DND-41 (cell line): Measurements from ENCODE around the gene MTFR2.

Experiments
- ATAC-seq: fragments of 200-7000 bp; cut with Tn5 transposase; 3 replicates; pipeline ENCODE4 v1.9.1; 2021; ENCODE audit warnings: low read depth; ENCODE audit not compliant: insufficient read depth
- DNase-seq: peaks from one replicate; pipeline ENCODE4 v3.0.0-alpha.2; 2020
- H2AFZ ChIP-seq: 2 replicates; pipeline ENCODE4 v1.6.0; 2012; ENCODE audit warnings: low read depth, low read length
- H3K27ac ChIP-seq: 2 replicates; pipeline ENCODE4 v1.5.1; 2012; ENCODE audit warnings: low read length, inconsistent platforms
- H3K27me3 ChIP-seq: fragments of 200-600 bp; sonication (generic); 2 replicates; pipeline ENCODE4 v1.6.0; 2012; ENCODE audit warnings: low read length, mild to moderate bottlenecking, inconsistent platforms; ENCODE audit not compliant: insufficient read depth, poor library complexity
- H3K36me3 ChIP-seq: 2 replicates; pipeline ENCODE4 v1.5.1; 2012; ENCODE audit warnings: low read length, inconsistent platforms; ENCODE audit not compliant: insufficient read depth
- H3K4me1 ChIP-seq: 2 replicates; pipeline ENCODE4 v1.5.1; 2012; ENCODE audit warnings: mild to moderate bottlenecking, low read length; ENCODE audit not compliant: insufficient read depth
- H3K4me2 ChIP-seq: 2 replicates; pipeline ENCODE4 v1.6.0; 2012; ENCODE audit warnings: mild to moderate bottlenecking, moderate library complexity, low read length, inconsistent platforms; ENCODE audit not compliant: insufficient read depth
- H3K4me3 ChIP-seq, 2 experiments: fragments of 200-600 bp in 1 of 2; shearing (Covaris generic) in 1 of 2; 2 replicates each; pipeline ENCODE4 v1.5.1; 2012 to 2016; ENCODE audit warnings: inconsistent platforms in 2 of 2, low read length in 2 of 2, mild to moderate bottlenecking in 2 of 2, low read depth in 1 of 2, moderate library complexity in 1 of 2
- H3K79me2 ChIP-seq: 2 replicates; pipeline ENCODE4 v1.6.0; 2012; ENCODE audit warnings: low read length, inconsistent platforms; ENCODE audit not compliant: insufficient read depth
- H3K9ac ChIP-seq: 2 replicates; pipeline ENCODE4 v1.6.0; 2012; ENCODE audit warnings: low read depth, mild to moderate bottlenecking, inconsistent platforms, low read length, moderate library complexity
- H3K9me3 ChIP-seq: 2 replicates; pipeline ENCODE4 v1.5.1; 2012; ENCODE audit warnings: low read length, moderate library complexity, mild to moderate bottlenecking, inconsistent platforms; ENCODE audit not compliant: insufficient read depth, severe bottlenecking
- H4K20me1 ChIP-seq: 2 replicates; pipeline ENCODE4 v1.6.0; 2012; ENCODE audit warnings: low read length; ENCODE audit not compliant: insufficient read depth
- EZH2 ChIP-seq: IDR thresholded peaks from 3 replicates; pipeline ENCODE4 v1.6.1; 2012; ENCODE audit warnings: borderline replicate concordance, low read depth, mild to moderate bottlenecking, moderate library complexity, low read length, inconsistent platforms; ENCODE audit not compliant: severe bottlenecking
- TF ChIP-seq, protein P1 (sequence below): IDR thresholded peaks from 2 replicates; pipeline ENCODE4 v1.5.1; 2012; ENCODE audit warnings: borderline replicate concordance, low read length, moderate library complexity, mild to moderate bottlenecking; ENCODE audit not compliant: poor library complexity, severe bottlenecking; ENCODE audit errors: extremely low read depth

Gene MTFR2

DNA sequence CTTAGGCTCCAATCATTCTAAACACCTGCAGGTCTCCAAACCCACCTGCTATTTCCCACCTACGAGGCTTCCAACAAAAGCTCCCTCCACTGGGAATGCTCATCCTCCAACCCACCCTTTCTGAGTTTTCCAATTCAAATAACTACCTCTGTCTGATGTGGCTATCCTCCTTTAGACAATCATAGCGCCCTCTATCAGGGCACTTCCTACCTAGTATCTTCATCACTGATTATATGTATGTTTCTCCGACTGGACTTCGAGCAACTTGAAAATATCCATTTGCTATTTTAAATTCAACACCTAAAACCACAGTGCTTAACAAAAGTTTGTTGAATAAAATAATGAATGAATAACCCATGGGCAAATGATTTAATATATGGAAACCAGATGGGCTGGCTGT is 41.3 kb downstream of the MTFR2 start:
- no peaks in the 10 kb centered on the region for H3K27me3 ChIP-seq
- DNase-seq (no peak), ATAC-seq (no peak)
- no peak overlapping the region for H3K4me3 ChIP-seq
- H3K27ac ChIP-seq: no peak overlapping the region
- no peaks in the 10 kb centered on the region for H3K36me3 ChIP-seq
- no peaks in the 10 kb centered on the region for H3K4me1 ChIP-seq
- H4K20me1 ChIP-seq: no peaks in the 10 kb centered on the region
- H3K9me3 ChIP-seq: no peaks in the 10 kb centered on the region
- TF ChIP-seq, protein P1, sequence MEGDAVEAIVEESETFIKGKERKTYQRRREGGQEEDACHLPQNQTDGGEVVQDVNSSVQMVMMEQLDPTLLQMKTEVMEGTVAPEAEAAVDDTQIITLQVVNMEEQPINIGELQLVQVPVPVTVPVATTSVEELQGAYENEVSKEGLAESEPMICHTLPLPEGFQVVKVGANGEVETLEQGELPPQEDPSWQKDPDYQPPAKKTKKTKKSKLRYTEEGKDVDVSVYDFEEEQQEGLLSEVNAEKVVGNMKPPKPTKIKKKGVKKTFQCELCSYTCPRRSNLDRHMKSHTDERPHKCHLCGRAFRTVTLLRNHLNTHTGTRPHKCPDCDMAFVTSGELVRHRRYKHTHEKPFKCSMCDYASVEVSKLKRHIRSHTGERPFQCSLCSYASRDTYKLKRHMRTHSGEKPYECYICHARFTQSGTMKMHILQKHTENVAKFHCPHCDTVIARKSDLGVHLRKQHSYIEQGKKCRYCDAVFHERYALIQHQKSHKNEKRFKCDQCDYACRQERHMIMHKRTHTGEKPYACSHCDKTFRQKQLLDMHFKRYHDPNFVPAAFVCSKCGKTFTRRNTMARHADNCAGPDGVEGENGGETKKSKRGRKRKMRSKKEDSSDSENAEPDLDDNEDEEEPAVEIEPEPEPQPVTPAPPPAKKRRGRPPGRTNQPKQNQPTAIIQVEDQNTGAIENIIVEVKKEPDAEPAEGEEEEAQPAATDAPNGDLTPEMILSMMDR: no peak
- no peak for TF ChIP-seq EZH2
- H2AFZ ChIP-seq: no peak overlapping the region
- no peak overlapping the region for H3K9ac ChIP-seq
- H3K79me2 ChIP-seq: no peaks in the 10 kb centered on the region
- H3K4me2 ChIP-seq: no peak overlapping the region

DNA sequence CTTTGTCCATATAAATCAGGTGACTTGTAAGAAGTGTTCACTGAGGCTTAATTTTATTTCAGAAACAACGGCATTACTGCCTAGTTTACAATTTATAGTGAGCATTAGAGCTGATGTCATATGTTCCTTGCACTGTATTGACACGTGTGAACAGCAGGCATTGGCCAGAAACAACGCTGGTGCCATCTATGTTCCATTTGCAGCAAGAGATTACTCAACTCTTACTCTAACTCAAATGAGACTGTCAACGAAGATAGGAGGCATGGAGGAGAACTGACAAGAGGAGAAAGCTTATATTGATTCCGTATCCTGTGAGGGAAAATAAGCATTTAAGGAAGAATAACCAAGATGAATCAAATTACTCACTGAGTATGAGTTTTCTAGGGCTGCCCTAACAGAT is 48.4 kb downstream of the MTFR2 start:
- no peak for ATAC-seq
- H3K9ac ChIP-seq: no peak overlapping the region
- H3K4me1 ChIP-seq: no peaks in the 10 kb centered on the region
- no peak overlapping the region for H3K4me3 ChIP-seq
- no peak overlapping the region for H3K27ac ChIP-seq
- DNase-seq: no peak
- H3K36me3 ChIP-seq: no peaks in the 10 kb centered on the region
- H3K4me2 ChIP-seq: no peak overlapping the region
- TF ChIP-seq, protein P1: no peak
- no peaks in the 10 kb centered on the region for H4K20me1 ChIP-seq
- no peak overlapping the region for H2AFZ ChIP-seq
- peaks cover 3% of the 10 kb centered on the region for H3K27me3 ChIP-seq
- H3K9me3 ChIP-seq: no peaks in the 10 kb centered on the region
- H3K79me2 ChIP-seq: no peaks in the 10 kb centered on the region

DNA sequence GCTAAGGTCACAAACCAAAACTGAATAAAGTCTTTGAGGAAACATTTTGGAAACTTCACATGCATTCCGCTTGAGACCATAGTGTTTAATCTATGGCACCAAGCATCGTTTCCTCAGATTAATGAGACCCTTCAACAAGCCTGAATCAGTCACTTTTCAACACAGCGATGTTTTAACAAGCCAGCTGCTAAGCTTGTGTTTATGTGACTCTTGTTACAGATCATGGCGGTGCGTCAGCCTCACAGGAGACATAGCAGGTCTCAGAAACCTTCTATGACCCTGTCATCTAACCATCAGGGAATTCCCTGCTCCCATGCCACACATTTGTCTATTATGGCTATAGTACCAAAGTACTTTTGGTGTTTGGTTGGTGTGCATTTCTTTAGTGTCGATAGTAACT is 57.2 kb downstream of the MTFR2 start:
- no peaks in the 10 kb centered on the region for H3K4me1 ChIP-seq
- no peak overlapping the region for H3K9ac ChIP-seq
- TF ChIP-seq EZH2: no peak
- TF ChIP-seq, protein P1: no peak
- H3K27ac ChIP-seq: no peak overlapping the region
- H4K20me1 ChIP-seq: no peaks in the 10 kb centered on the region
- no peak overlapping the region for H2AFZ ChIP-seq
- H3K4me3 ChIP-seq: no peak overlapping the region
- H3K79me2 ChIP-seq: no peaks in the 10 kb centered on the region
- H3K27me3 ChIP-seq: no peaks in the 10 kb centered on the region
- no peak overlapping the region for H3K4me2 ChIP-seq
- ATAC-seq (no peak), DNase-seq (no peak)
- H3K9me3 ChIP-seq: no peaks in the 10 kb centered on the region
- no peaks in the 10 kb centered on the region for H3K36me3 ChIP-seq
